Gastroesophageal sphincter (tissue), 4 donors: ENCODE data around the gene HPS3. TPM values are rescaled to one million over a fixed set of nuclear protein-coding genes. Genes with fewer than 3 reads are reported as not detected.
"Not testable (repeated sequence)": the region's sequence is repeated elsewhere in the genome, so short reads cannot be mapped to it uniquely, and the experiment has no call there.

ENCODE experiments used
- ATAC-seq: fragments of 150-250 bp; one replicate; pipeline ENCODE4 v1.9.1; 2016; ENCODE audit warnings: mild to moderate bottlenecking, moderate library complexity
- H3K27ac ChIP-seq, 4 donors: fragments of 200-600 bp; sonication (generic) in 3 of 4; 1 replicate in 3 of 4; 2 replicates in 1 of 4; pipeline ENCODE4 v1.5.1; 2016 to 2019
- H3K27me3 ChIP-seq: fragments of 200-600 bp; sonication (generic); one replicate; pipeline ENCODE4 v1.5.1; 2019
- H3K36me3 ChIP-seq, 2 donors: fragments of 200-600 bp; sonication (generic); one replicate each; pipeline ENCODE4 v1.5.1; 2019; ENCODE audit warnings: control low read depth in 1 of 2
- H3K4me1 ChIP-seq, 3 donors: fragments of 200-600 bp; sonication (generic); 1 replicate in 2 of 3; 2 replicates in 1 of 3; pipeline ENCODE4 v1.5.1; 2016 to 2019; ENCODE audit warnings: control low read depth in 2 of 3
- H3K4me3 ChIP-seq, 2 donors: fragments of 200-600 bp; sonication (generic); one replicate each; pipeline ENCODE4 v1.5.1; 2019; ENCODE audit warnings: mild to moderate bottlenecking in 1 of 2, moderate library complexity in 1 of 2
- H3K9me3 ChIP-seq, 3 donors: fragments of 200-600 bp; sonication (generic); one replicate each; pipeline ENCODE4 v1.5.1; 2017 to 2019; ENCODE audit warnings: control low read depth in 2 of 3
- CTCF ChIP-seq, 4 experiments: fragments of 200-600 bp in 2 of 4; fragments of 450-650 bp in 2 of 4; sonication (generic) in 1 of 4; IDR thresholded peaks; one replicate each; pipeline ENCODE4 v1.5.1; 2017 to 2019; ENCODE audit warnings: antibody characterized with exemption in 4 of 4, mild to moderate bottlenecking in 2 of 4, moderate library complexity in 2 of 4
- EP300 ChIP-seq: sonication (generic); formaldehyde crosslinking; IDR thresholded peaks from one replicate; pipeline ENCODE4 v1.6.1; 2017; ENCODE audit warnings: antibody characterized with exemption, mild to moderate bottlenecking
- POLR2A ChIP-seq, 2 donors: fragments of 450-650 bp; IDR thresholded peaks; one replicate each; pipeline ENCODE4 v1.6.1; 2017; ENCODE audit warnings: antibody characterized with exemption in 2 of 2, mild to moderate bottlenecking in 2 of 2, moderate library complexity in 1 of 2
- POLR2AphosphoS5 ChIP-seq: sonication (generic); formaldehyde crosslinking; IDR thresholded peaks from one replicate; pipeline ENCODE4 v1.6.1; 2017; ENCODE audit warnings: antibody characterized with exemption
- WGBS, 2 donors: methylation state at CpG; one replicate each; pipeline ENCODE4 v1.1.5; 2018; ENCODE audit warnings: low coverage in 1 of 2; 5-methylcytosine and 5-hydroxymethylcytosine counted together
- total RNA-seq, 4 donors: library from RNA; depleted of rRNA; stranded (reverse); fragments of >200 nt; gene quantifications; one replicate each; pipeline ENCODE4 v1.1.0, GENCODE V29; 2016

The HPS3 gene
- total RNA-seq, 4 donors from 2014 or later = 13.7 to 18.3 (median 14.7) TPM

- TF ChIP-seq CTCF (IDR thresholded peaks at IDR 0.05) = no peak
- TF ChIP-seq POLR2A (IDR thresholded peaks at IDR 0.05) = no peak
- no peak for TF ChIP-seq EP300
- TF ChIP-seq POLR2AphosphoS5 = no peak
- no peak overlapping the region for H3K4me3 ChIP-seq
- no peak for ATAC-seq
- WGBS, 2 donors = 83 to 85% methylated on average over 1 to 3 of the region's 3 CpGs
- H3K27me3 ChIP-seq = no peaks in the 10 kb centered on the region
- peaks cover 0 to 7% (median 0%) of the 10 kb centered on the region in 3 donors for H3K4me1 ChIP-seq
- no peaks in the 10 kb centered on the region for H3K9me3 ChIP-seq
- no peak overlapping the region for H3K27ac ChIP-seq
- H3K36me3 ChIP-seq = no peaks in the 10 kb centered on the region
These were observed 38.5 kb upstream of the HPS3 start for GRCh38 chr3:149090907-149091306.

- no peak overlapping the region for H3K4me3 ChIP-seq
- H3K27ac ChIP-seq = no peak overlapping the region
- peaks cover 0 to under 1% (median 0%) of the 10 kb centered on the region in 3 donors for H3K4me1 ChIP-seq
- 94 to 100% methylated on average over 1 to 2 of the region's 4 CpGs for WGBS, 2 donors
- H3K36me3 ChIP-seq = no peaks in the 10 kb centered on the region
- no peaks in the 10 kb centered on the region for H3K27me3 ChIP-seq
- H3K9me3 ChIP-seq = no peaks in the 10 kb centered on the region
- TF ChIP-seq EP300 = no peak
- TF ChIP-seq CTCF (IDR thresholded peaks at IDR 0.05) = no peak
- no peak for TF ChIP-seq POLR2A (IDR thresholded peaks at IDR 0.05)
- no peak for TF ChIP-seq POLR2AphosphoS5
- ATAC-seq = no peak
These were observed 37.5 kb upstream of the HPS3 start for GRCh38 chr3:149091983-149092382.

GRCh38 chr3:149095487-149095886, 34.0 kb upstream of the HPS3 start:
- Histone ChIP-seq H3K4me3 (no peak overlapping the region), H3K9me3 (no peaks in the 10 kb centered on the region), H3K4me1 (no peaks in the 10 kb centered on the region), H3K36me3 (no peaks in the 10 kb centered on the region), H3K27me3 (no peaks in the 10 kb centered on the region), H3K27ac (no peak overlapping the region)
- WGBS, 2 donors = 87 to 97% methylated on average over 4 of the region's 4 CpGs
- no peak for TF ChIP-seq POLR2AphosphoS5
- TF ChIP-seq POLR2A (IDR thresholded peaks at IDR 0.05) = no peak
- TF ChIP-seq CTCF (IDR thresholded peaks at IDR 0.05) = no peak
- ATAC-seq = no peak

GRCh38 chr3:149097987-149098386, 31.5 kb upstream of the HPS3 start:
- H3K27ac ChIP-seq, H3K36me3 ChIP-seq, H3K4me1 ChIP-seq, H3K4me3 ChIP-seq, ATAC-seq, H3K27me3 ChIP-seq, H3K9me3 ChIP-seq: not testable (repeated sequence)
- WGBS, 2 donors = 94% methylated on average over 9 of the region's 19 CpGs; no CpG with 5 or more reads in 1 of the 2 donors

GRCh38 chr3:149101154-149101553, 28.3 kb upstream of the HPS3 start:
- 89 to 91% methylated on average over 2 to 4 of the region's 4 CpGs for WGBS, 2 donors
- Histone ChIP-seq H3K9me3 (no peaks in the 10 kb centered on the region), H3K4me3 (no peak overlapping the region), H3K36me3 (no peaks in the 10 kb centered on the region), H3K4me1 (no peaks in the 10 kb centered on the region), H3K27ac (no peak overlapping the region), H3K27me3 (no peaks in the 10 kb centered on the region)
- ATAC-seq = no peak
- TF ChIP-seq CTCF (IDR thresholded peaks at IDR 0.05) (no peak), POLR2AphosphoS5 (no peak), EP300 (no peak), POLR2A (IDR thresholded peaks at IDR 0.05) (no peak)
